ENCODE data around the gene SLA2. TPM values are rescaled to one million over a fixed set of nuclear protein-coding genes. Genes with fewer than 3 reads are reported as not detected.
"Not testable (repeated sequence)": the region's sequence is repeated elsewhere in the genome, so short reads cannot be mapped to it uniquely, and the experiment has no call there.

SLA2 gene
- total RNA-seq, 1 donor from 2014 or later, result not detected

DNA sequence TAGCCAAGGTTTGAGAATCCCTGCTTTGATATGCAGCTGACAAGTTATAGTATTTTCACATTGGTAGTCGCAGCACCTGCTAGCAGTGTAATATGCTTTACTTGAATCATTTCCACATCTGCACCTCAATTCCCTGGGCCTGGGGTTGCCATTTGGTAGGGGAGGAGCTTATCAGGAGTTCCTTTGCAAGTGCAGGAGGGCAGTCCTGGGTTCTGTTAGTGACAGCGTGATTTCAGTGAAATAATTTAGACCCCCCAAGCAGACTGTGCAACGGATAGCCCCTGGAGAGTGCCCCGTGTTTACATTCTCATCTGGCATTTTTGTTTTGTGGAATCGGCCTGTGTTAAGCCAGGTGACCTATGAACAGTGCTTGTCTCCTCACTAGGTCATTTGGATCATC, 34.4 kb downstream of the SLA2 start:
- no peak overlapping the region for H3K4me3 ChIP-seq (ENCODE audit: low read depth, low read length)
- TF ChIP-seq, protein P1, sequence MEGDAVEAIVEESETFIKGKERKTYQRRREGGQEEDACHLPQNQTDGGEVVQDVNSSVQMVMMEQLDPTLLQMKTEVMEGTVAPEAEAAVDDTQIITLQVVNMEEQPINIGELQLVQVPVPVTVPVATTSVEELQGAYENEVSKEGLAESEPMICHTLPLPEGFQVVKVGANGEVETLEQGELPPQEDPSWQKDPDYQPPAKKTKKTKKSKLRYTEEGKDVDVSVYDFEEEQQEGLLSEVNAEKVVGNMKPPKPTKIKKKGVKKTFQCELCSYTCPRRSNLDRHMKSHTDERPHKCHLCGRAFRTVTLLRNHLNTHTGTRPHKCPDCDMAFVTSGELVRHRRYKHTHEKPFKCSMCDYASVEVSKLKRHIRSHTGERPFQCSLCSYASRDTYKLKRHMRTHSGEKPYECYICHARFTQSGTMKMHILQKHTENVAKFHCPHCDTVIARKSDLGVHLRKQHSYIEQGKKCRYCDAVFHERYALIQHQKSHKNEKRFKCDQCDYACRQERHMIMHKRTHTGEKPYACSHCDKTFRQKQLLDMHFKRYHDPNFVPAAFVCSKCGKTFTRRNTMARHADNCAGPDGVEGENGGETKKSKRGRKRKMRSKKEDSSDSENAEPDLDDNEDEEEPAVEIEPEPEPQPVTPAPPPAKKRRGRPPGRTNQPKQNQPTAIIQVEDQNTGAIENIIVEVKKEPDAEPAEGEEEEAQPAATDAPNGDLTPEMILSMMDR (conservative IDR thresholded peaks at IDR 0.05; ENCODE audit: low read depth, low read length), result no peak
- DNase-seq (ENCODE audit: low read depth), result no peak

DNA sequence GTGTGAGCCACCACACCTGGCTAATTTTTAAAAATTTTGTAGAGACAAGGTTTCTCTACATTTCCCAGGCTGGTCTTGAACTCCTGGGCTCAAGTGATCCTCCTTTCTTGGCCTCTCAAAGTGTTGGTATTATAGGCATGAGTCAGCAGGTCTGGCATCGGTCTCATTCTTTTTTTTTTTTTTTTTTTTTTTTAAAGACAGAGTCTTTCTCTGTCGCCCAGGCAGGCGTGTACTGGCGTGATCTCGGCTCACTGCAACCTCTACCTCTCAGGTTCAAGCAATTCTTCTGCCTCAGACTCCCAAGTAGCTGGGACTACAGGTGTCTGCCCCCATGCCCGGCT, 37.6 kb downstream of the SLA2 start:
- DNase-seq (ENCODE audit: low read depth); H3K4me3 ChIP-seq (ENCODE audit: low read depth, low read length): not testable (repeated sequence)

DNA sequence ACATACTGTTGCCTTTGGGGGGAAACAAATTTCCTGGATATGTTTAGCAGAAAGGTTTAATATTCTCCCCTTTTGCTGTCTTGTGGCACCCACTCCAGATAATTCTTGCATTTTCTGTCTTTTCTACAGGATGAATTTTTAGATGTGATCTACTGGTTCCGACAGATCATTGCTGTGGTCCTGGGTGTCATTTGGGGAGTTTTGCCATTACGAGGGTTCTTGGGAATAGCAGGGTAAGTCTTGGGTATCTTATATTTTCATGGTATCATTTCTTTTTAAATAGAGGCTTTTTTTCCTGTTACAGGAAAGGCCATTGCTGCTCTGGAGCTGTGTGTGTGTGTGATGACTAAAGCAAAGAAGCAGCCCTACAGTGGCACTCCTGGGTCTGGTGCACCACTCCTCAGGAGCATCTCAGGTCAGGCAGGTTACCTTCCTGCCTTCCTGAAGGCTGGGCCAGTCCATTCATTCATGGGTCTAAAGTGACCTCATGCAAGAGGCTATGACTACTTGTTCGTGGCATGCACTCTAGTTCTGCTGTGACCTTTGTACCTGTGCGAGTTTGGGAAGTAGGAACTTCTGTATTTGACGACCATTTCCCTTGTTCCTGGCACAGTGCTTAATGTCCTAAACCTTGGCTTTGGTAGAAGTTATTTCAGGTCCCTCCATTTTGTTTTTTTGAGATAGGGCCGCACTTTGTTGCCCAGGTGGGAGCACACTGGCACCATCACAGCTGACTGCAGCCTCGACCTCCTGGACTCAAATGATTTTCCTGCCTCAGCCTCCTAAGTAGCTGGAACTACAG, 38.2 kb downstream of the SLA2 start:
- TF ChIP-seq, protein P1 (conservative IDR thresholded peaks at IDR 0.05; ENCODE audit: low read depth, low read length), result no peak
- peak overlapping the region; percentile 99 for H3K4me3 ChIP-seq (ENCODE audit: low read depth, low read length)
- DNase-seq (ENCODE audit: low read depth), result peak; percentile 52

DNA sequence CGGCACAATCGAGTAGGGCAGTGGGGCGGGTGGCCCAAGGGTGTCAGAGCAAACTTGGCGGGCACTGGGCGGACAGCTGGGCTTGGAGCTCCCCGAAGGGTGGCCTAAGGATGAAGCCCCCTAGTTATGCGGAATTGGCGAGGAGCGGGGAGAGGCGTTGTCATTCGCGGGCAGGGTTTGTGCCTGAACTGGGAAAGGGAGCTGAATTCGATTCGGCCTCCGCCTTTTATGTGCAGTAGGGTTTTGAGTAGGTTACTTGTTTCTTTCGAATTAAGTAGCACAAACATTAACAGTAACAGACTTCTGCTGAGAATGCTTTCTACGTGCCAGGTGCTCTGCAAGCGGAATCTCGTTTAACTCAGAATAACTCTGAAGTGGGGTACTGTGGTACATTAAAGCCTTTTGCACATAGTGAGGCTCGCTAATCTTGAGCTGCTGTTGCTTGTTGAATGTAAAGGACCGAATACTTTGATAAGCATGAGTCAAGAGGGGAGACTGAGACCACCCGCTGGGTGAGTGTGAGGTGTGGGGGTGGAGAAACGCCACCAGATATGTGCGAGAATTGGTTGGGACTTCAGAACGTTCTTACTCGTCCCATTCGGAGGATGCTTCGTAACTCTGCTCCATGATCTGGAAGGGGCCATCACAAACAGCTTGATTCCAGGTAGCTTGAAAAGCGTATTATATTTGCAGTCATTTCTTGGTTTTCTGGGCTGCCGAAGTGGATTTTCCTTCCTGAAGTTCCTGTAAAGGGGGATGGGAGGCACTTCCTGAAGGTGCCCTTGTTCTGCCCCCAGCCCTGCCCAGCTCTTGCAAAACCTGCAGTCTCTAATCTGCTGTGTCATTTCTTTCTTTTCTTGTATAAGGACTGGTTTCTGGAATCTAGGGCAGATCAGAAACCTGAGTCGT, 39.6 kb downstream of the SLA2 start:
- TF ChIP-seq, protein P1 (conservative IDR thresholded peaks at IDR 0.05; ENCODE audit: low read depth, low read length), result no peak
- no peak for DNase-seq (ENCODE audit: low read depth)
- peak overlapping the region; percentile 99 for H3K4me3 ChIP-seq (ENCODE audit: low read depth, low read length)

DNA sequence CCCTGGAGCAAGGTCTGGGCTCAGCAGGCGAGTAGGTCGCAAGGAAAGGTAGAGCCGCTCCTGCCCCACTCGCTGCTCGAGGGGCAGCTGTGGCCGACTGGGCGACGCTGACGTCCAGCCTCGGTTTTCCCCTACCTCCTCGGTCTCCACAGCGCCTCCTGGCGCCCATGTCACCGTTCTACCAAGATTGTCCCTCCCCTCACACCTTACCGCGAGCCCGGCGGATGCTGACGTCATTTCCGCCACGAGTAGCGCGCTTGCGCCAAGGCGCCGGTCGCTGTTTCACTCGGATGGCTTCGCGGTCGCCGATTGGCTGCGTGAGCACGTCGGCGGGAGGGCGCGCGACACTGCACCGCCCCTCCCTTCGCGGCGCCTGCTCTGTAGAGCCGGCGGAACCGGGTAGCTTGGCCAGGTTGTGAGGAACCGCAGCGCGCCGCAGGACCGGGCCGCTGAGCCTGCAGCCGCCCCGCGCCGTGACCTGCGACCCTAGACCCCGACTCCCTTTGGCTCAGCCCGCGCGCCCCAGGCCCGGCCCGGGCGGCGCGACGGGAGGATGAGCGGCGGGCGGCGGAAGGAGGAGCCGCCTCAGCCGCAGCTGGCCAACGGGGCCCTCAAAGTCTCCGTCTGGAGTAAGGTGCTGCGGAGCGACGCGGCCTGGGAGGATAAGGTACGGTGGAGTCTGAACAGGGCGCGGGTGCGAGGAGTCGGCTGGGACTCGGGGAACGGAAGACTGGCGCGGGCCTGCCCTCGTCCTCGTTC, 40.4 kb downstream of the SLA2 start, which contains the start of gene RAB5IF:
Gene RAB5IF (plus strand): TSS at position 381 of the 759 bp plus-strand sequence. CDS start 173 bp downstream, at position 554.
- DNase-seq (ENCODE audit: low read depth), result peak; percentile 77
- TF ChIP-seq, protein P1 (conservative IDR thresholded peaks at IDR 0.05; ENCODE audit: low read depth, low read length), result peak; percentile 89
- peak within 1 kb of the TSS; percentile 99 for H3K4me3 ChIP-seq (ENCODE audit: low read depth, low read length)

DNA sequence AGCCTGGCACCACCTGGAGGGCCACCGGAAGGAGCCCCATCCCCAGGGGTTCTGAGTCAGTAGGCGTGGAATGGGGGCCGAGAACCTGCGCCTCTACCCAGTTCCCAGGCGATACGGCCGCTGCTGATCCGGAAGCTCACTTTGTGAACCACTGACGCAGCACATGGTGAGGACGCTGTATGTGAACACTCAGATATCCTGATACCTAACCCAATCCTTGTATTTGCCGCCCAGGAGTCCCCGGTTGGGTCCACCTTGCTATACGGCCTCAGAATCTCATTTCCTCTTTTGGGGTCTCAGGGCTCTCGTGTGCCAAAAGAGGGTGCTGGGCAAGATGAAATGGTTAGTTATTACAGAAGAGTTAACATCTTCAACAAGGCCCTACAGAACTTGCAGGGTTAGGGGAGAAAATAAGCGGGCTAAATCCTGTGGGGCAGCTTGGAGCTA, 41.0 kb downstream of the SLA2 start:
- H3K4me3 ChIP-seq (ENCODE audit: low read depth, low read length), result peak overlapping the region; percentile 46
- TF ChIP-seq, protein P1 (conservative IDR thresholded peaks at IDR 0.05; ENCODE audit: low read depth, low read length), result no peak
- DNase-seq (ENCODE audit: low read depth), result no peak
